ENCODE data around the gene LILRA6.
"Not testable (repeated sequence)": the region's sequence is repeated elsewhere in the genome, so short reads cannot be mapped to it uniquely, and the experiment has no call there.

The LILRA6 gene

GRCh38 chr19:54242646-54243045 lies at the start of gene LILRA6:
Gene LILRA6 (minus strand): TSS chr19:54242790.
- DNase-seq = not testable (repeated sequence)

GRCh38 chr19:54289160-54289559 lies 46.6 kb upstream of the LILRA6 start:
- not testable (repeated sequence) for DNase-seq

- no peak for DNase-seq
These were observed 44.9 kb upstream of the LILRA6 start for GRCh38 chr19:54287456-54287855.

GRCh38 chr19:54286283-54286682 lies 43.7 kb upstream of the LILRA6 start:
- DNase-seq = not testable (repeated sequence)

GRCh38 chr19:54285427-54286056 lies 43.0 kb upstream of the LILRA6 start:
- DNase-seq = not testable (repeated sequence)

GRCh38 chr19:54282686-54283470 lies 40.3 kb upstream of the LILRA6 start:
- DNase-seq = no peak

GRCh38 chr19:54281729-54282075 lies 39.1 kb upstream of the LILRA6 start:
- not testable (repeated sequence) for DNase-seq

- no peak for DNase-seq
These were observed 38.6 kb upstream of the LILRA6 start, which contains the start of gene LILRB2 for GRCh38 chr19:54281007-54281728. Gene LILRB2 (minus strand): TSS chr19:54281110. CDS start chr19:54280496, 614 bp downstream.

- not testable (repeated sequence) for DNase-seq
These were observed 37.9 kb upstream of the LILRA6 start for GRCh38 chr19:54280441-54280840.

- not testable (repeated sequence) for DNase-seq
These were observed 37.4 kb upstream of the LILRA6 start for GRCh38 chr19:54280025-54280424.

GRCh38 chr19:54279406-54279962 lies 36.9 kb upstream of the LILRA6 start:
- DNase-seq = no peak

- not testable (repeated sequence) for DNase-seq
These were observed 36.1 kb upstream of the LILRA6 start for GRCh38 chr19:54278571-54279195.

GRCh38 chr19:54278056-54278455 lies 35.5 kb upstream of the LILRA6 start:
- DNase-seq = not testable (repeated sequence)

GRCh38 chr19:54277111-54277615 lies 34.6 kb upstream of the LILRA6 start:
- DNase-seq = not testable (repeated sequence)

- DNase-seq = no peak
These were observed 33.4 kb upstream of the LILRA6 start for GRCh38 chr19:54275951-54276350.

GRCh38 chr19:54274516-54274915 lies 31.9 kb upstream of the LILRA6 start:
- DNase-seq = not testable (repeated sequence)

- no peak for DNase-seq
These were observed 31.2 kb upstream of the LILRA6 start for GRCh38 chr19:54273821-54274220.

GRCh38 chr19:54272181-54272580 lies 29.6 kb upstream of the LILRA6 start:
- not testable (repeated sequence) for DNase-seq

- DNase-seq = not testable (repeated sequence)
These were observed 29.0 kb upstream of the LILRA6 start for GRCh38 chr19:54271587-54271986.

- no peak for DNase-seq
These were observed 28.5 kb upstream of the LILRA6 start for GRCh38 chr19:54271106-54271505.

GRCh38 chr19:54268936-54269335 lies 26.3 kb upstream of the LILRA6 start:
- DNase-seq = no peak

GRCh38 chr19:54266133-54266532 lies 23.5 kb upstream of the LILRA6 start:
- peak; percentile 3 for DNase-seq
